ENCODE data around the gene TUBGCP6.

TUBGCP6 gene

DNA sequence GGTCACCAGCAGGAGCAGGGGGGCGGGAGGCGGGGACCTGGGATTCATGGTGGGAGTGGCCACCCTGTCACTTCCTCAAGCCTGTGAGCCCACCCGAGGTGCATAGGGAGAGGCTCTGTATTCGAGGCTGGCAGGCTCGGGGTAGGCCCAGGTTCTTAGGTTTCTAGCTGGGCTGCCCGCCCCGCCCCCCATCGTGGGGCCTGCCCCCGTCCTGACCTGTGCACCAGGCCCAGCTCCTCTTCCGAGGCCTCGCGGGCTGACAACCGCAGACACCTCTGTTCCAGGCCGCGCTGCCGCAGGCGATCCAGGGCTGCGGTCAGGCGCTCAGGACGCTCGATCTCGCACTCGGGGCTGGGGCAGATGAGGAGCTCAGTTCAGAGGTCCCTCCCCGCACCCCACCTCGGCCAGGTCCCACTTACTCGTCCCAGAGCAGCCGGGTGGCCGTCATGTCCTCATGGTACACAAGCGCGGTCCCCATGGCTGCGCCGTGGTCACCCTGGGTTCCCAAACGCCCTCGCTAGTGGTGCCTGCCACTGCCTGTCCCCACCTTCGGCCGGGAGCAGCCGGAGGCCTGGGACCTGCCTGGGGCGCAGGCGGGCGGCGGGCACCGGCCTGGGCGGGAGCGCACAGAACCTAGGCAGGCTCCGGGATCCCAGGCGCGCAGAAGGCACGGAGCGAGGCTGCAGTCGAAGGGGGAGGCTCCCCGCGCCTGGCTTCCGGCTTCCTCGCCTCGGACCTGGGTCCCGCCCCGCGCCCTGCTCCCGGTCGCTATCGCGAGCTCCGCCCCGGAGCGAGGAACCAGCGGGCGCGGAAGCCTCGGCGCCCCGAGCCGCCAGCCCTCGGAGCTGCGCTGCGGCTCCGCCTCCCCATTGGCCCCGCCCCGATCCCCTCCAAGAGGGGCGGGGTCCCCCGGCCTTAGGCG lies 6.0 kb upstream of the TUBGCP6 start, which contains the start of gene HDAC10:
Gene HDAC10, minus strand, starts transcription at position 711 of the 922 bp plus-strand sequence. Its CDS starts 233 bp downstream, at position 478.
- peak; percentile 96 for DNase-seq (ENCODE audit: low spot score)

DNA sequence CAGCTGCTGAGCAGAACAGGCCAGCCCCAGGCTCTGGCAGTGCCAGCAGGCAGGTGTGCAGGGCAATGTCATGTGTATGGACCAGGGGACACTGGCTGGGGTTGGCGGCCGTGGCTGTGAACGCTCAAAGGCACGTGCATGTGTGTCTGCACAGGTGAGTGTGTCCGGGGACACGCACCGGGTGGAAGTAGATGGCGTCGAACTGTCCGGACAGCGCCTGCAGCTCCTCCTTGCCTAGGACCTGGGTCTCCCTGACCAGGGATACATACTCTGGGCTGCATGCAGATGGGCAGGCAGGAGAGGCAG lies 5.4 kb upstream of the TUBGCP6 start:
- DNase-seq (ENCODE audit: low spot score), result no peak

- DNase-seq (ENCODE audit: low spot score), result no peak
These were observed 4.8 kb upstream of the TUBGCP6 start for GRCh38 chr22:50249341-50250248.

GRCh38 chr22:50248196-50249081 lies 3.6 kb upstream of the TUBGCP6 start:
- DNase-seq (ENCODE audit: low spot score), result no peak

DNA sequence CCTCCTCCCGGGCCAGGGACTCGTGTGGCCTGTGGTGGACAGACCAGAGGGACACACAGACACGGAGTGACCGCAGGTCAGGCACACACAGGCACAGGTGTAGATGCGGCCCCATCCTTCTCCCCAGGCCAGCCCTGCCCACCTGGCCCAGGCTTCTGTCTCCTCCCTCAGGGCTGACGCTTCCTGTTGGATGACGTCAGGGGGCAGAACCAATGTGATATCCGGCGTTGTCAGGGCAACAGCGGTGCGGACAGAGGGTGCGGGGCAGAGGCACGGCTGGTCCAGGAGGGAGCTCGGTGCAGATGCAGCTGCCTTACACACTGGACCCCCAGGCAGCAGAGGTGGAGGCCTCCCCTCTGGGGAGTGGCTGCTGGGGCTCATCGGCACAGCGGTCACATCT lies 2.9 kb upstream of the TUBGCP6 start:
- DNase-seq (ENCODE audit: low spot score), result no peak

GRCh38 chr22:50246242-50247175 lies 1.7 kb upstream of the TUBGCP6 start:
- DNase-seq (ENCODE audit: low spot score), result peak; percentile 75

- DNase-seq (ENCODE audit: low spot score), result peak; percentile 62
These were observed 620 bp upstream of the TUBGCP6 start for GRCh38 chr22:50245214-50246072.

GRCh38 chr22:50243685-50244419 lies 971 bp downstream of the TUBGCP6 start:
- no peak for DNase-seq (ENCODE audit: low spot score)

DNA sequence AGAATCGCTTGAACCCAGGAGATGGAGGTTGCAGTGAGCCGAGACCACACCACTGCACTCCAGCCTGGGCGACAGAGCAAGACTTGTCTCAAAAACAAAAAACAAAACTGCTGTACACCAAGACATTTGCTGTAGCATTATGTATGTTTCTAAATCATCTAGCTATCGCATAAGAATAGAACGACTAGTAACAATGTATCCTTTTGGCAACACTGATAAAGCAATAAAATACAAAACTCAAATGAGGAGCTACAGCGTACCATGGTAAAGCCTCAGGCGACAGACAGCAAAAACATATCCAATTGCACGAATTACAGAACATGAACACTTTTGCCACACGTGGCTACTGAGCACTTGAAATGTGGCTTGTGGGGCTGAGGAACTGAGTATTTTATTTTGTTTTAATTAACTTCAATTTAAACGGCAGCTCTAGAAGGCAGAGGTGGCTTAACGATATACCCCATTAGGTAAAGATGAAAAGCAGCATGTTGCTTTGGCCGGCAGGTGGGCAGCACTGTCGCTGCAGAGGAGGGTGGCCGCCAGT lies 2.3 kb downstream of the TUBGCP6 start:
- DNase-seq (ENCODE audit: low spot score), result no peak

GRCh38 chr22:50238755-50239154 lies 6.1 kb downstream of the TUBGCP6 start:
- DNase-seq (ENCODE audit: low spot score), result no peak

GRCh38 chr22:50236731-50237409 lies 8.0 kb downstream of the TUBGCP6 start:
- DNase-seq (ENCODE audit: low spot score), result peak; percentile 80

DNA sequence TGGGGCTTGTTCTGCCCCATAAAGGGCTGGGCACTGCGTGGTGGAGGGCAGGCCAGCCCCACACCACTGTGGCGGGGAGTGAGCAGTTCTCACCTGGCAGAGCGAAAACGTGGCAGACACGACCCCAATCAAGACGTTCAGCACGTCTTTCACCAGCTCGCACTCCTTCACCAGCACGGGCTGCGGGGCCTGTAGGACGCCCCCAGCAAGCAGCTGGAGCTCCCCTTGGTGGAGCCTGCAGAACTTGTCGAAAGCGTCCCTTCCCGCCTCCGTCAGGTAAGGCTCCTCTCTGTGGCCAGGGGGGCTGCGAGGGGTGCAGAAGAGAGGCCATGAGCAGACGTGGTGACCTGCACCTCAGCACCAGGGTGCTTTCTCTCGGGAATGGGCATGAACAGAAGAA lies 11.6 kb downstream of the TUBGCP6 start:
- DNase-seq (ENCODE audit: low spot score), result no peak

GRCh38 chr22:50232481-50233151 lies 12.2 kb downstream of the TUBGCP6 start:
- DNase-seq (ENCODE audit: low spot score), result no peak

DNA sequence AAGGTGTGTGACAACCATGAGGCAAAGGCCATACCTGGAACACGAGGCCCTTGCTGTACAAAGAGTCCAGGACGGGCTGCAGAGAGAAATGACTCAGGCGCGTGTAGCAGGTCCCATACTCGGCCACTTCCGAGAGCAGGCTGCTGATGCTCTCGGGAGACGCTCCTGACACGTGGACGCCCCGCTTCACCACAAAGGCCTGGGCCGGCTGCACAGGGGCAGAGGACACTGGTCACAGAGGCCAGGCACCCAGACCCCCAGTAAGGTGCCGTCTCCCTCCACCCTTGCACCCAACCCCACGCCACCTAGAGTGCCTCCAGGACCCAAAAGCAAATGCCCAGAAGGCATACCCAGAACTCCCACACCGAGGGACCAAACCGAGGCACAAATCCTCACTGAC lies 15.5 kb downstream of the TUBGCP6 start:
- no peak for DNase-seq (ENCODE audit: low spot score)

DNA sequence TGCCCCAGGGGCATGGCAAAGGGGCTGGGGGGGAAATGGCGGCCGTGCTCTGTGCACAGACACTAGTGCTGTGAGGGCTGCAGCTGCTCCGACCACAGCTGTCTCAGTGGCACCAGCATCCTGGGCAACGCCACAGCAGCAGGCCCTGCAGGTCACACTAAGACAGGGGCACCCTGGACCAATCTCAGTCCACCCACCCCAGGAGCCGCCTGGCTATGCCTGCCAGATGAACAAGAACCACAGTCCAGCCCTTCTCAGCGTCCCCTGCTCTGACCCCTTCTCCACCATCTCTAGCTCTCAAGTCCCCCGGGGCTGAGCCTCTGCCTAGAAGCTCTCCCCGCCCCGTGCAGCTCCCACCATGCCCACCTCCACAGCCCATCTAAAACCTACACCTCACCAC lies 16.5 kb downstream of the TUBGCP6 start:
- DNase-seq (ENCODE audit: low spot score), result no peak

DNA sequence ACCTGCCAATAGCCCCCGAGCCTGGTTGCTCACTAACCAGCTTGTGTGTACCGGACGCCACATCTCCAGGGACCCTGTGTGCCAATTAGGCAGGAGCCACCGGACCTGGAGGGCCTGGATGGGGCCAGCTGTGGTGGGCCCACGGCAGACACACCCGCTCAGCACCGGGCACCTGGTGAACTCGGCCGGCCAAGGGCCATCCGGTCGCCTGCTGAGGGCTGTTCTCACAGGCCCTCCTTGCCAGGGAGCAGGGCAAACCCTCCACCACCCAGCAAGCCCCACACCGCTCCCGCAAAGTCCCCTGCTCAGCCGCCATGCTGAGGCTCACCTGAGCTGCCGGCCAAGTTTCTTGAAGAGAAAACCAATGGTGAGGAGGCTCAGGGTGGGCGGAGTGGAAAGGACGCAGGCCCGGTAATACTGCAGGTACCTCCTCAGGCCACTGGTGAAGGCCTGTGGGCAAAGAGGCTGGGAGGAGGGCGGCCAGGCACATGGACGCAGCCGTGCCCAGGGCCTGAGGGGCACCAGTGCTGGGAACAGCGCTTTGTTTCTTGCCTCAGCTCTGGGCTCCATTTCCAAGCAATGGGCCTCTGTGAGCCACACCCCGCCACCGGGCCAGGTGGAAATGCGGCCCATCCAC lies 17.1 kb downstream of the TUBGCP6 start:
- DNase-seq (ENCODE audit: low spot score), result no peak

DNA sequence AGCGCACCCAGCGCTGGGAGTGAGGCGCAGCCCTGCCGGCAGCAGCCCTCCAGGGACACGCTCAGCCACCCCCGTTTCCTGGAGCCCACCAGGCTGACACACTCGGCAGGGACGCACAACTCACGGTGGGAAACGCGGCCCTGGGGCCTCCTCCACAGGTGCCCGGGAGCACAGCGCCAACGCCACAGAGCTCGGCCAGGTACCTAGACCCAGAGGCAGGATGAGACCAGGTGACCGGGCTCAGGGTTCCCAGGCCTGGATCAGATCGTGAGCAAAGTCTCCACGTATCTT lies 18.0 kb downstream of the TUBGCP6 start:
- DNase-seq (ENCODE audit: low spot score), result no peak

Measured in HuH-7 (cell line).